Activated T-cell treated with anti-CD3 and anti-CD28 coated beads, Interleukin-2, amount 50 U/mL, for 24 hours (primary cell): ENCODE results near the gene PCED1A.
"Not testable (repeated sequence)": the region's sequence is repeated elsewhere in the genome, so short reads cannot be mapped to it uniquely, and the experiment has no call there.

Source experiments
- DNase-seq: peaks from one replicate; pipeline ENCODE4 v3.0.0-alpha.2; 2020
- H3K27ac Mint-ChIP-seq: 2 replicates; pipeline ENCODE4 v1.8.0; 2020; ENCODE audit warnings: mild to moderate bottlenecking, mixed read lengths
- H3K27me3 Mint-ChIP-seq: 2 replicates; pipeline ENCODE4 v1.8.0; 2020; ENCODE audit warnings: mixed read lengths
- H3K36me3 Mint-ChIP-seq: 2 replicates; pipeline ENCODE4 v1.8.0; 2020; ENCODE audit warnings: low read depth, mixed read lengths
- H3K4me1 Mint-ChIP-seq: 2 replicates; pipeline ENCODE4 v1.8.0; 2020; ENCODE audit warnings: low read depth, mixed read lengths
- H3K4me3 Mint-ChIP-seq: 2 replicates; pipeline ENCODE4 v1.8.0; 2020; ENCODE audit warnings: mild to moderate bottlenecking, moderate library complexity, mixed read lengths
- H3K9me3 Mint-ChIP-seq: 2 replicates; pipeline ENCODE4 v1.8.0; 2020; ENCODE audit warnings: mixed read lengths

Gene PCED1A

GRCh38 chr20:2846698-2847097, 6.2 kb upstream of the PCED1A start:
- H3K27ac Mint-ChIP-seq = no peak overlapping the region
- H3K9me3 Mint-ChIP-seq = no peaks in the 10 kb centered on the region
- H3K4me3 Mint-ChIP-seq = no peak overlapping the region
- peaks cover 26% of the 10 kb centered on the region for H3K36me3 Mint-ChIP-seq
- no peak for DNase-seq
- peaks cover 50% of the 10 kb centered on the region for H3K4me1 Mint-ChIP-seq
- no peaks in the 10 kb centered on the region for H3K27me3 Mint-ChIP-seq

- Mint-ChIP-seq H3K9me3 (no peaks in the 10 kb centered on the region), H3K27me3 (no peaks in the 10 kb centered on the region), H3K27ac (no peak overlapping the region), H3K36me3 (peaks cover 29% of the 10 kb centered on the region), H3K4me1 (peaks cover 51% of the 10 kb centered on the region), H3K4me3 (no peak overlapping the region)
- DNase-seq = peak; percentile 24
These were observed 5.2 kb upstream of the PCED1A start for GRCh38 chr20:2845607-2846006.

- Mint-ChIP-seq H3K27me3 (no peaks in the 10 kb centered on the region), H3K4me1 (peaks cover 44% of the 10 kb centered on the region), H3K4me3 (peak overlapping the region; percentile 91), H3K9me3 (peaks cover 3% of the 10 kb centered on the region), H3K27ac (peak overlapping the region; percentile 90), H3K36me3 (peaks cover 45% of the 10 kb centered on the region)
- DNase-seq = no peak
These were observed 594 bp upstream of the PCED1A start for GRCh38 chr20:2840967-2841531.

- Mint-ChIP-seq H3K9me3 (peaks cover 3% of the 10 kb centered on the region), H3K27me3 (no peaks in the 10 kb centered on the region), H3K27ac (peak overlapping the region; percentile 91), H3K36me3 (peaks cover 54% of the 10 kb centered on the region), H3K4me1 (peaks cover 34% of the 10 kb centered on the region), H3K4me3 (peak overlapping the region; percentile 71)
- DNase-seq = no peak
These were observed 720 bp downstream of the PCED1A start for GRCh38 chr20:2839732-2840137.

- Mint-ChIP-seq H3K4me3 (peak overlapping the region; percentile 71), H3K27me3 (no peaks in the 10 kb centered on the region), H3K4me1 (peaks cover 28% of the 10 kb centered on the region), H3K9me3 (peaks cover 3% of the 10 kb centered on the region), H3K27ac (peak overlapping the region; percentile 91), H3K36me3 (peaks cover 56% of the 10 kb centered on the region)
- DNase-seq = peak; percentile 28
These were observed 1.4 kb downstream of the PCED1A start for GRCh38 chr20:2838847-2839671.

- Mint-ChIP-seq H3K36me3 (peaks cover 53% of the 10 kb centered on the region), H3K9me3 (peaks cover 3% of the 10 kb centered on the region), H3K4me3 (peak overlapping the region; percentile 20), H3K4me1 (peaks cover 20% of the 10 kb centered on the region), H3K27ac (peak overlapping the region; percentile 10), H3K27me3 (no peaks in the 10 kb centered on the region)
- no peak for DNase-seq
These were observed 2.2 kb downstream of the PCED1A start for GRCh38 chr20:2838170-2838797.

- no peak for DNase-seq
- peaks cover 49% of the 10 kb centered on the region for H3K36me3 Mint-ChIP-seq
- no peaks in the 10 kb centered on the region for H3K27me3 Mint-ChIP-seq
- peaks cover 3% of the 10 kb centered on the region for H3K9me3 Mint-ChIP-seq
- H3K4me3 Mint-ChIP-seq = no peak overlapping the region
- peaks cover 18% of the 10 kb centered on the region for H3K4me1 Mint-ChIP-seq
- no peak overlapping the region for H3K27ac Mint-ChIP-seq
These were observed 3.1 kb downstream of the PCED1A start for GRCh38 chr20:2837221-2837960.

GRCh38 chr20:2836035-2836434, 4.4 kb downstream of the PCED1A start:
- Mint-ChIP-seq H3K27ac (no peak overlapping the region), H3K4me1 (peaks cover 22% of the 10 kb centered on the region), H3K9me3 (peaks cover 3% of the 10 kb centered on the region), H3K36me3 (peaks cover 49% of the 10 kb centered on the region), H3K27me3 (no peaks in the 10 kb centered on the region), H3K4me3 (no peak overlapping the region)
- no peak for DNase-seq

- H3K27me3 Mint-ChIP-seq = no peaks in the 10 kb centered on the region
- H3K4me3 Mint-ChIP-seq = no peak overlapping the region
- peaks cover 46% of the 10 kb centered on the region for H3K36me3 Mint-ChIP-seq
- no peak for DNase-seq
- H3K27ac Mint-ChIP-seq = no peak overlapping the region
- peaks cover 3% of the 10 kb centered on the region for H3K9me3 Mint-ChIP-seq
- peaks cover 22% of the 10 kb centered on the region for H3K4me1 Mint-ChIP-seq
These were observed 5.1 kb downstream of the PCED1A start for GRCh38 chr20:2835331-2835796.

GRCh38 chr20:2834401-2835110, 5.9 kb downstream of the PCED1A start:
- peaks cover 44% of the 10 kb centered on the region for H3K36me3 Mint-ChIP-seq
- H3K4me1 Mint-ChIP-seq = peaks cover 18% of the 10 kb centered on the region
- H3K27ac Mint-ChIP-seq = no peak overlapping the region
- H3K4me3 Mint-ChIP-seq = no peak overlapping the region
- peaks cover 3% of the 10 kb centered on the region for H3K9me3 Mint-ChIP-seq
- no peaks in the 10 kb centered on the region for H3K27me3 Mint-ChIP-seq
- no peak for DNase-seq

GRCh38 chr20:2833761-2834160, 6.7 kb downstream of the PCED1A start:
- H3K36me3 Mint-ChIP-seq = peaks cover 39% of the 10 kb centered on the region
- H3K27ac Mint-ChIP-seq = no peak overlapping the region
- DNase-seq = no peak
- no peak overlapping the region for H3K4me3 Mint-ChIP-seq
- H3K9me3 Mint-ChIP-seq = no peaks in the 10 kb centered on the region
- H3K4me1 Mint-ChIP-seq = peaks cover 13% of the 10 kb centered on the region
- H3K27me3 Mint-ChIP-seq = no peaks in the 10 kb centered on the region

- H3K9me3 Mint-ChIP-seq, DNase-seq, H3K27ac Mint-ChIP-seq, H3K4me3 Mint-ChIP-seq, H3K27me3 Mint-ChIP-seq: not testable (repeated sequence)
- peaks cover 14% of the 10 kb centered on the region for H3K36me3 Mint-ChIP-seq
- peaks cover 17% of the 10 kb centered on the region for H3K4me1 Mint-ChIP-seq
These were observed 9.2 kb downstream of the PCED1A start for GRCh38 chr20:2831206-2831605.

GRCh38 chr20:2829376-2829775, 11.1 kb downstream of the PCED1A start:
- Mint-ChIP-seq H3K36me3 (peaks cover under 1% of the 10 kb centered on the region), H3K27ac (no peak overlapping the region), H3K4me1 (peaks cover 23% of the 10 kb centered on the region), H3K27me3 (peaks cover 4% of the 10 kb centered on the region), H3K4me3 (no peak overlapping the region), H3K9me3 (no peaks in the 10 kb centered on the region)
- DNase-seq = no peak

GRCh38 chr20:2826655-2827054, 13.8 kb downstream of the PCED1A start:
- peaks cover 22% of the 10 kb centered on the region for H3K4me1 Mint-ChIP-seq
- no peaks in the 10 kb centered on the region for H3K9me3 Mint-ChIP-seq
- no peak for DNase-seq
- no peaks in the 10 kb centered on the region for H3K36me3 Mint-ChIP-seq
- H3K27ac Mint-ChIP-seq = no peak overlapping the region
- peaks cover 6% of the 10 kb centered on the region for H3K27me3 Mint-ChIP-seq
- no peak overlapping the region for H3K4me3 Mint-ChIP-seq
